Fibroblast of the aortic adventitia (primary cell): ENCODE measurements around the gene XPO6. TPM values are rescaled to one million over a fixed set of nuclear protein-coding genes. Genes with fewer than 3 reads are reported as not detected.

Experiments
- DNase-seq: peaks from one replicate; pipeline ENCODE4 v3.0.0-alpha.2; 2010; ENCODE audit warnings: low read depth
- H3K4me3 ChIP-seq: 2 replicates; pipeline ENCODE4 v1.5.1; 2011; ENCODE audit warnings: low read depth, mild to moderate bottlenecking, control low read depth, low read length, moderate library complexity
- total RNA-seq: library from RNA; depleted of rRNA; stranded (reverse); fragments of >200 nt; gene quantifications from 2 replicates; pipeline ENCODE4 v1.2.3, GENCODE V29; 2012; ENCODE audit warnings: low replicate concordance
- TF ChIP-seq, protein P1 (sequence below): IDR thresholded peaks from 2 replicates; pipeline ENCODE4 v1.5.1; 2011; ENCODE audit warnings: mild to moderate bottlenecking, low read length, control low read depth, inconsistent platforms; ENCODE audit not compliant: insufficient read depth

Gene XPO6
- total RNA-seq, 1 donor = 112 TPM

DNA sequence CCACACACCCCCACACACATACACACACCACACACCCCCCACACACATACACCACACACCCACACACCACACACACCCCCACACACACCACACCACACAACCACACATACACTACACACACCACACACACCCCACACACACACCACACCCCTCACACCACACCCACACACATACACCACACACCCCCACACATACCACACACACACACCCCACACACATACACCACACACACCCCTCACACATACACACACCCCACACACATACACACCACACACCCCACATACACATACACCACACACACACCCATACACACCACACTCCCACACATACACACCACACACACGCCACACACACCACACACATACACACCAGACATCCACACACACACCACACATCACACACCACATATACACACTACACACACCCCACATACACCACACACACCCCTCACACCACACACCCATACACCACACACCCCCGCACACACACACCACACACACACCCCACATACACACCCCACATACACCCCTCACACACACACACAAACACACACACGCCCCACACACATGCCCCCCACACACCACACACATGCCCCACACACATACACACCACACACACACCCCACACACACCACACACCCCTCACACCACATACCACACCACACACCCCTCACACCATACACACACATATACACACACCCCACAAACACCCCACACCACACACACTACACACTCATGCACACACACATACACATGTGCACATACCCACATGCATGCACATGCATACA, 122.4 kb downstream of the XPO6 start:
- no peak overlapping the region for H3K4me3 ChIP-seq
- DNase-seq = no peak

DNA sequence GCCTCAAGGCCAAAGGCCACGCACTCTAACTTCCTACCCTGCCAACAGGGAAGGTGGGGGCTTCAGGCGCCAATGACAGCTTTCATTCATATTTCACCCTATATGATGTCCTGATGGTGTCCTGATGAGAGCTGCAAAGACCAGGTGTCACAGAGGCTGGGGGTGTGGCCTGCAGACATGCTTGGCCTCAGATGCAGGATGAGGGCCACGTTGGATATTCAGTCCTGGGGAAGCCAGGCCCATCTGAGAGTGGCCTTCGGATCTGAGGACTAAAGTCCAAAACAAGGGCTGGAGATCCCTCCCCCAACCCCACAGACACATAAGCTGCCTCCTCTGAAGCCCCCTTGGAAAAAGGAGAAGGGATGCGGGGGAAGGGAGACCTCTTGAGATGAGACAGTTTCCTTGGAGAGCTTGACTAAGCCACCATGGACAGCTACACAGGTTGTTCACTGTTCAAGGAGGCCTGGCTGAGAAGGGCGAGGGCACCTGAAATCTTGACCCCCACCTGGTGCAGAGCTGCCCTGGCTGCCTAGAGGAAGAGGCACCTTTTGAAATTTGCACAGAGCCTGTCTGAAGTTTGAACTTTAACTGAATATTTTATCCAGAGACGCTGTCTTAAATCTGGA, 124.0 kb downstream of the XPO6 start:
- no peak for DNase-seq
- TF ChIP-seq, protein P1, sequence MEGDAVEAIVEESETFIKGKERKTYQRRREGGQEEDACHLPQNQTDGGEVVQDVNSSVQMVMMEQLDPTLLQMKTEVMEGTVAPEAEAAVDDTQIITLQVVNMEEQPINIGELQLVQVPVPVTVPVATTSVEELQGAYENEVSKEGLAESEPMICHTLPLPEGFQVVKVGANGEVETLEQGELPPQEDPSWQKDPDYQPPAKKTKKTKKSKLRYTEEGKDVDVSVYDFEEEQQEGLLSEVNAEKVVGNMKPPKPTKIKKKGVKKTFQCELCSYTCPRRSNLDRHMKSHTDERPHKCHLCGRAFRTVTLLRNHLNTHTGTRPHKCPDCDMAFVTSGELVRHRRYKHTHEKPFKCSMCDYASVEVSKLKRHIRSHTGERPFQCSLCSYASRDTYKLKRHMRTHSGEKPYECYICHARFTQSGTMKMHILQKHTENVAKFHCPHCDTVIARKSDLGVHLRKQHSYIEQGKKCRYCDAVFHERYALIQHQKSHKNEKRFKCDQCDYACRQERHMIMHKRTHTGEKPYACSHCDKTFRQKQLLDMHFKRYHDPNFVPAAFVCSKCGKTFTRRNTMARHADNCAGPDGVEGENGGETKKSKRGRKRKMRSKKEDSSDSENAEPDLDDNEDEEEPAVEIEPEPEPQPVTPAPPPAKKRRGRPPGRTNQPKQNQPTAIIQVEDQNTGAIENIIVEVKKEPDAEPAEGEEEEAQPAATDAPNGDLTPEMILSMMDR = no peak

More for the DNA sequence above, 122.4 kb downstream of the XPO6 start:
- TF ChIP-seq, protein P1 = no peak

DNA sequence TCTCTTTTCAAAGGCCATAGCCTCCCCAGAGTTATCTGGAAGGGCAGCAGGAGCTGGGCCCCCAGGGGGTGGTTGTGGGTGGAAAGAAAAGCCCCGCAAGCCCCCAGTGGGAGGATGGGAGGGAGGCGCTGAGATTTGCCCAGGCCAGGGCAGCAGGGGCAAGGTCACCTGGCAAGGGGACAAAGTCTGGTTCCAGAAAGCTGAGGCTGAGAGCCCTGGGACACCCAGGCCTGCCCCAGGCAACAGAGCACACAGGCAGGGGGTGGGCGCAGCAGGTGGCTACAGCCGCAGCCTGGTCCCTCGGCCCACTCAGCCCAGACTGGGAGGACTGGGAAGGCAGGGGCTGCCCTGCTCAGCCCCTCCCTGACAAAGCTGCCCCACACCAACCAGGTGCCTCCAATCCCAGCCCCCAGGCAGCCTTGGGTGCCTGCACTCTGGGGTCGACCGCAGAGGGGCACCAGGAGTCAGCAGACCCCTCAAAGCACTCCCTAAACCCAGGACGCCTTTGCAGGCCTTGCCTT, 124.6 kb downstream of the XPO6 start:
- TF ChIP-seq, protein P1 = no peak
- no peak for DNase-seq

More for the DNA sequence above, 124.0 kb downstream of the XPO6 start:
- H3K4me3 ChIP-seq = no peak overlapping the region

DNA sequence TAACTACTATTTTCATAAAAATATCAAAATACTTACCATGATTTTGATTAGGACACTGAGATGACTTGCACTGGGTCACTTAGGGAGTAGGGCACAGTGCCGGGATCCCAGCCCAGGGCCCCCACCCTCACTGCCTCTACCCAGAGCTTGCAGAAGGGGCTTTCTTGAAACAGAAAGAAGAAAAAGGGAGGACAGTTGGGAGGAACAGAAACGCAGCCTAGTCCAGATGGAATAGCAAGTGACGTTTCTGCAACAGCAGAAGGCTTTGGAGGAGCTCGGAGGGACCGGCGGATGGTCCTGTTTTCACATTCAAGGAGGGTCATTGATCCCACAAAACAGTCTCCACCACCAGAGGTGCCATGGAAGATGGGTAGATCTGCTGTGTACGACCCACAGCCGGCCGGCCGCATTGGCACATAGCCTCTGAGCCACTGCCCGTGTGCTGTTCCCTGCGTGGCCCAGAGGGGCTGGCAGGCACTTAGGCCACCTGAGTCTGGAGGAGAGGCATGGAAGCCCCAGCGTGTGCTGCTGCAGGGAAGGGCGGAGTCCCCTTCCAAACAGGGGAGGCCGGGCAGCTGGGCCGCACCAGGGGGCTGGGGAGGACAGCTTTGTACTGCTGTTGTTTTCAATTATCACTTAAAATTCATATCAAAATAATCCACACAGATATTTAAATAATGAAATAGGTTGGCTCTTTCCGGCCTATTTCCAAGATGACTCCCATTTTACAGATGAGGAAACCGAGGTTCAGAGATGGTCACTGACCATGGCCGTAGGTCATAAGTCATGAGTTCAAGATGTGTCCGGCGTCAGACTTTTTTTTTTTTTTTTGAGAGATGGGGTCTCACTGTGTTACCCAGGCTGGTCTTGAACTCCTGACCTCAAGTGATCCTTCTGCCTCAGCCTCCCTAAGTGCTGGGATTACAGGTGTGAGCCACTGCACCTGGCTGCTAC, 125.3 kb downstream of the XPO6 start:
- DNase-seq = no peak
- TF ChIP-seq, protein P1 = no peak
- no peak overlapping the region for H3K4me3 ChIP-seq

More for the DNA sequence above, 124.6 kb downstream of the XPO6 start:
- H3K4me3 ChIP-seq = no peak overlapping the region

DNA sequence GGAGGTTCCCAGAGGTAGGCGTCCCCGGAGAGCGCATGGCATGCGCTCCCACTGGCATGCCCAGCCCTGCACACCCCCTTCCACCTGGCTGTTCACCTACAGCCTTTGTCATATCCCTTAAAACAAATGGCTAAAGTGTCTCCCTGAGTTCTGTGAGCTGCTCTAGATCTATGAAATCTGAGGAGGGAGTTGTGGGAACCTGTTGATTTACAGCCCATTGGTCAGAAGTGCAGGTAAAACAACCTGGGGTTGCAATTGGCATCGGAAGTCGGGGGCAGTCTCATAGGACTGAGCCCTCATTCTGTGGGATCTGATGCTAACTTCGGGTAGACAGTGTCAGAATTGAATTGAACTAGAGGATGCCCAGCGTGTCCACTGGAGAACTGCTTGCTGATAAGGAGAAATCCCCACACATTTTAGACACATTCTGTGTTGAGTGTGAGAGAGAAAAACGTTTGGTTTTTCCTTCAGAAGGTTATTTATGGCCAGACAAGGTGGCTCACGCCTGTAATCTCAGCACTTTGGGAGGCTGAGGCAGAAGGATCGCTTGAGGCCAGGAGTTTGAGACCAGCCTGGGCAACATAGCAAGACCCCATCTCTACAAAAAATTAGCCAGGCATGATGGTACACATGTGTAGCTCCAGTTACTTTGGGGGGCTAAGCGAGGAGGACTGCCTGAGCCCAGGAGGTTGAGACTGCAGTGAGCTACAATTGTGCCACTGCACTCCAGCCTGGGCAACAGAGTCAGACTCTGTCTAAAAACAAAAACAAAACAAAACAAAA, 126.2 kb downstream of the XPO6 start:
- TF ChIP-seq, protein P1 = no peak
- no peak for DNase-seq
- no peak overlapping the region for H3K4me3 ChIP-seq

DNA sequence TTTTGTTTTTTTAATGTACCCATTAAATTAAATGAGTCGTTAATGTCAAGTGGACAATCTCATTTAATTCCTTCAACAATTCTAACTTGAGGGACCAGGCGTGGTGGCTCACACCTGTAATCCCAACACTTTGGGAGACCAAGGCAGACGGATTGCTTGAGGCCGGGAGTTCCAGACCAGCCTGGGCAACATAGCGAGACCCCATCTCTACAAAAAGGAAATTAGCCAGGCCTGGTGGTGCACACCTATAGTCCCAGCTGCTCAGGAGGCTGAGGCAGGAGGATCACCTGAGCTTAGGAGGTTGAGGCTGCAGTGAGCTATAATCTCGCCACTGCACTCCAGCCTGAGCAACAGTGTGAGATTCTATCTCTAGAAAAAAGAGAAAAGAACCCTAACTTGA, 127.6 kb downstream of the XPO6 start:
- DNase-seq = no peak
- no peak overlapping the region for H3K4me3 ChIP-seq
- TF ChIP-seq, protein P1 = no peak
